ENCODE results near the gene LRRC74A. TPM values are rescaled to one million over a fixed set of nuclear protein-coding genes. Genes with fewer than 3 reads are reported as not detected.

LRRC74A gene
- total and polyA plus RNA-seq, 9 of the 15 experiments (the other 6 are each of a cell fraction or from before 2014, with no cell fraction given): not detected

DNA sequence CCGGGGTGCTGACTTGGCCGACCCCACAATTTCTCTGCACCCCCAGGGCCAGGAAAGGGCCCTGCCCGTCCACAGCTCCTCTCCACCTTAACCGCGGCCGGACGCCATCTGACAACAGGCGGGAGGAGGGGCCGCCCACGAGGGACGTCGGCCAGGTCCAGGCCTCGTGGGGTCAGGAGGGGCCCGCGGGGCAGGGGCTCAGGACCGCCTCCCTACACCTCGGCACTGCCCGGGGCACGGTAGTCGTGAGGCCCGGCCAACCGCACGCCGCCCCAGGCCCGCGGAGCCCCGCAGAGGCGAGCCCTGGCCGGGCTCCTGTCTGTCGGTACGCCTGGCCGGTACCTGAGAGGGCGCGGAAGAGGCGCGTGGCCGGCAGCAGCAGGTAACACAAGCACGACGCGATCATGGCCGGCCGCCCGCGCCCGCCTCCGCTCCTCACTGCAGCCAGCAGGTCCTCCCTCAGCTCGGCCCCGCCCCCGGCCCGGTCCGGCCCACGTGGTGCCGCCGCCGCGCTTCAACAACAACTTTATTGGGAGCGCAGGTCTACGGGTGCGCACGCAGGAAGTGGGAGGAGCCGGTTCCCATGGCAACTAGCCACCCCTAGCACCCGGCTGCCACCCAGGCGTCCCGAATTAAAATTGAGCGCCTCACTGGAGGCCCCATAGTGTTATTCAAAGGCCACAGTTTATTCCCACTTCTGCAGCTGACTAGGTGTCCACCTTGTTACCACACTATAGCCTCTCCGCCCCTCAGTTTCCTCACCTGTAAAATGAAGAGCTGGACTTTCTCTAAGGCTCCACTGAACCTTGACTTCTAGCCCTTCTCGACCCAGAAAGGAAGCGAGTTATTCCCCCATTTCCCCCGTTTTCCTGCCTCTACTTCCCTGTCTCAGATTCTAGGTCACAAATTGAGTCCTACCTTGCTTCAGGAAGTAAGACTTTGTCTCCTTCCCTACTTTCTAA lies 13.5 kb upstream of the LRRC74A start, which contains the start of gene ANGEL1 (continued):
- no peak for TF ChIP-seq ZKSCAN8 (CRISPR knock-in tag; IDR thresholded peaks at IDR 0.05)
- no peak for TF ChIP-seq TRIM28 (IDR thresholded peaks at IDR 0.05)
- no peak for TF ChIP-seq ZNF175 (CRISPR knock-in tag; IDR thresholded peaks at IDR 0.05; ENCODE audit: low read depth)
- TF ChIP-seq EGR1 (conservative IDR thresholded peaks at IDR 0.05): peak; percentile 93
- no peak for TF ChIP-seq CBX8 (IDR thresholded peaks at IDR 0.05; ENCODE audit: borderline replicate concordance, extremely low read depth, low read depth, low read length, poor library complexity, severe bottlenecking)
- peak; percentile 67; the same call in 1 of the 2 replicates for TF ChIP-seq XRCC5 (IDR thresholded peaks at IDR 0.05; ENCODE audit: low read depth, low read length)
- peak; percentile 11 for TF ChIP-seq PRDM10 (IDR thresholded peaks at IDR 0.05; ENCODE audit: partially characterized antibody)
- no peak for TF ChIP-seq ZNF347 (CRISPR knock-in tag; IDR thresholded peaks at IDR 0.05; ENCODE audit: low read depth)
- TF ChIP-seq CREM (IDR thresholded peaks at IDR 0.05; ENCODE audit: low read depth): peak; percentile 85
- TF ChIP-seq ZNF76 (CRISPR knock-in tag; IDR thresholded peaks at IDR 0.05; ENCODE audit: borderline replicate concordance): no peak
- 0 out of 2 replicates have a peak, but pooled peaks have one; percentile 8 for TF ChIP-seq C11orf30 (IDR thresholded peaks at IDR 0.05; ENCODE audit: low read depth)
- peak; percentile 74 for TF ChIP-seq RAD51 (IDR thresholded peaks at IDR 0.05; ENCODE audit: borderline replicate concordance, low read depth)
- peak; percentile 98 for TF ChIP-seq RFX1 (IDR thresholded peaks at IDR 0.05)

Data from K562 (cell line).